ENCODE results near the gene VWA1.

VWA1 gene

GRCh38 chr1:1490633-1491230 is 55.2 kb downstream of the VWA1 start:
- DNase-seq: no peak

- no peak for DNase-seq
Observed at GRCh38 chr1:1491601-1492000, 56.1 kb downstream of the VWA1 start.

All from 8988T (cell line).